ENCODE data around the gene EIF4G3.

Gene EIF4G3

GRCh38 chr1:21105807-21106206 lies 70.9 kb downstream of the EIF4G3 start:
- H3F3A ChIP-seq (ENCODE audit: insufficient read depth): no peaks in the 10 kb centered on the region
- no peaks in the 10 kb centered on the region for H3K9me2 ChIP-seq (replicated peaks; ENCODE audit: insufficient read depth, low read length)
- no peak overlapping the region for H3K9ac ChIP-seq (ENCODE audit: low read length)
- H3K27me3 ChIP-seq (ENCODE audit: low read length): no peaks in the 10 kb centered on the region
- no peak overlapping the region for H3K4me3 ChIP-seq (ENCODE audit: insufficient read depth, low read length, poor library complexity, severe bottlenecking)
- no peaks in the 10 kb centered on the region for H4K20me1 ChIP-seq (ENCODE audit: low read depth, low read length)
- H2AFZ ChIP-seq (ENCODE audit: low read depth, low read length, severe bottlenecking): no peak overlapping the region
- peaks cover 3% of the 10 kb centered on the region; the same call in 1 of the 2 replicates for H3K36me3 ChIP-seq (ENCODE audit: low read length)
- peaks cover 11% of the 10 kb centered on the region for H3K79me2 ChIP-seq (ENCODE audit: insufficient read depth, low read length)
- no peak for TF ChIP-seq EZH2phosphoT487 (conservative IDR thresholded peaks at IDR 0.05; ENCODE audit: low read length)
- no peak for TF ChIP-seq CTCF (IDR thresholded peaks at IDR 0.05; ENCODE audit: insufficient read depth, low read length, poor library complexity, severe bottlenecking)
- no peaks in the 10 kb centered on the region for H3K9me3 ChIP-seq (ENCODE audit: insufficient read depth, low read length)
- no peak overlapping the region for H3K4me2 ChIP-seq (ENCODE audit: low read depth, low read length, poor library complexity, severe bottlenecking)
- no peak overlapping the region for H3K27ac ChIP-seq (ENCODE audit: low read depth, low read length)

GRCh38 chr1:21104683-21105082 lies 72.0 kb downstream of the EIF4G3 start:
- H3K9me2 ChIP-seq (replicated peaks; ENCODE audit: insufficient read depth, low read length): no peaks in the 10 kb centered on the region
- H3K36me3 ChIP-seq (ENCODE audit: low read length): peaks cover 8% of the 10 kb centered on the region; the same call in 1 of the 2 replicates
- H2AFZ ChIP-seq (ENCODE audit: low read depth, low read length, severe bottlenecking): no peak overlapping the region
- TF ChIP-seq EZH2phosphoT487 (conservative IDR thresholded peaks at IDR 0.05; ENCODE audit: low read length): no peak
- TF ChIP-seq CTCF (IDR thresholded peaks at IDR 0.05; ENCODE audit: insufficient read depth, low read length, poor library complexity, severe bottlenecking): no peak
- no peaks in the 10 kb centered on the region for H3K9me3 ChIP-seq (ENCODE audit: insufficient read depth, low read length)
- H3K4me3 ChIP-seq (ENCODE audit: insufficient read depth, low read length, poor library complexity, severe bottlenecking): no peak overlapping the region
- H4K20me1 ChIP-seq (ENCODE audit: low read depth, low read length): no peaks in the 10 kb centered on the region
- no peak overlapping the region for H3K4me2 ChIP-seq (ENCODE audit: low read depth, low read length, poor library complexity, severe bottlenecking)
- no peak overlapping the region for H3K9ac ChIP-seq (ENCODE audit: low read length)
- no peaks in the 10 kb centered on the region for H3K27me3 ChIP-seq (ENCODE audit: low read length)
- no peak overlapping the region for H3K27ac ChIP-seq (ENCODE audit: low read depth, low read length)
- H3F3A ChIP-seq (ENCODE audit: insufficient read depth): no peaks in the 10 kb centered on the region
- peaks cover 22% of the 10 kb centered on the region for H3K79me2 ChIP-seq (ENCODE audit: insufficient read depth, low read length)

GRCh38 chr1:21100481-21100921 lies 76.2 kb downstream of the EIF4G3 start:
- TF ChIP-seq CTCF (IDR thresholded peaks at IDR 0.05; ENCODE audit: insufficient read depth, low read length, poor library complexity, severe bottlenecking): no peak
- TF ChIP-seq EZH2phosphoT487 (conservative IDR thresholded peaks at IDR 0.05; ENCODE audit: low read length): no peak
- H3F3A ChIP-seq (ENCODE audit: insufficient read depth): no peaks in the 10 kb centered on the region
- H3K9ac ChIP-seq (ENCODE audit: low read length): no peak overlapping the region
- H3K36me3 ChIP-seq (ENCODE audit: low read length): peaks cover 13% of the 10 kb centered on the region; the same call in 1 of the 2 replicates
- H2AFZ ChIP-seq (ENCODE audit: low read depth, low read length, severe bottlenecking): no peak overlapping the region
- H3K9me2 ChIP-seq (replicated peaks; ENCODE audit: insufficient read depth, low read length): no peaks in the 10 kb centered on the region
- H3K27ac ChIP-seq (ENCODE audit: low read depth, low read length): no peak overlapping the region
- H4K20me1 ChIP-seq (ENCODE audit: low read depth, low read length): no peaks in the 10 kb centered on the region
- H3K4me2 ChIP-seq (ENCODE audit: low read depth, low read length, poor library complexity, severe bottlenecking): no peak overlapping the region
- H3K79me2 ChIP-seq (ENCODE audit: insufficient read depth, low read length): peaks cover 55% of the 10 kb centered on the region
- no peak overlapping the region for H3K4me3 ChIP-seq (ENCODE audit: insufficient read depth, low read length, poor library complexity, severe bottlenecking)
- H3K9me3 ChIP-seq (ENCODE audit: insufficient read depth, low read length): no peaks in the 10 kb centered on the region
- H3K27me3 ChIP-seq (ENCODE audit: low read length): no peaks in the 10 kb centered on the region

- Histone ChIP-seq H3F3A (ENCODE audit: insufficient read depth) (no peaks in the 10 kb centered on the region), H3K9me3 (ENCODE audit: insufficient read depth, low read length) (no peaks in the 10 kb centered on the region), H3K9ac (ENCODE audit: low read length) (no peak overlapping the region), H3K36me3 (ENCODE audit: low read length) (peaks cover 17% of the 10 kb centered on the region), H2AFZ (ENCODE audit: low read depth, low read length, severe bottlenecking) (no peak overlapping the region), H3K4me3 (ENCODE audit: insufficient read depth, low read length, poor library complexity, severe bottlenecking) (no peak overlapping the region), H3K4me2 (ENCODE audit: low read depth, low read length, poor library complexity, severe bottlenecking) (no peak overlapping the region), H3K27me3 (ENCODE audit: low read length) (no peaks in the 10 kb centered on the region), H3K9me2 (replicated peaks; ENCODE audit: insufficient read depth, low read length) (no peaks in the 10 kb centered on the region), H3K79me2 (ENCODE audit: insufficient read depth, low read length) (peaks cover 62% of the 10 kb centered on the region), H4K20me1 (ENCODE audit: low read depth, low read length) (no peaks in the 10 kb centered on the region), H3K27ac (ENCODE audit: low read depth, low read length) (no peak overlapping the region)
- TF ChIP-seq CTCF (IDR thresholded peaks at IDR 0.05; ENCODE audit: insufficient read depth, low read length, poor library complexity, severe bottlenecking) (no peak), EZH2phosphoT487 (conservative IDR thresholded peaks at IDR 0.05; ENCODE audit: low read length) (no peak)
Measured at GRCh38 chr1:21099869-21100131, 76.9 kb downstream of the EIF4G3 start.
